NAMALWA (cell line): ENCODE measurements around the gene RBM15B.

ENCODE experiments used
- DNase-seq: peaks from one replicate; pipeline ENCODE4 v3.0.0-alpha.2; 2015; ENCODE audit warnings: low spot score

Gene RBM15B

DNA sequence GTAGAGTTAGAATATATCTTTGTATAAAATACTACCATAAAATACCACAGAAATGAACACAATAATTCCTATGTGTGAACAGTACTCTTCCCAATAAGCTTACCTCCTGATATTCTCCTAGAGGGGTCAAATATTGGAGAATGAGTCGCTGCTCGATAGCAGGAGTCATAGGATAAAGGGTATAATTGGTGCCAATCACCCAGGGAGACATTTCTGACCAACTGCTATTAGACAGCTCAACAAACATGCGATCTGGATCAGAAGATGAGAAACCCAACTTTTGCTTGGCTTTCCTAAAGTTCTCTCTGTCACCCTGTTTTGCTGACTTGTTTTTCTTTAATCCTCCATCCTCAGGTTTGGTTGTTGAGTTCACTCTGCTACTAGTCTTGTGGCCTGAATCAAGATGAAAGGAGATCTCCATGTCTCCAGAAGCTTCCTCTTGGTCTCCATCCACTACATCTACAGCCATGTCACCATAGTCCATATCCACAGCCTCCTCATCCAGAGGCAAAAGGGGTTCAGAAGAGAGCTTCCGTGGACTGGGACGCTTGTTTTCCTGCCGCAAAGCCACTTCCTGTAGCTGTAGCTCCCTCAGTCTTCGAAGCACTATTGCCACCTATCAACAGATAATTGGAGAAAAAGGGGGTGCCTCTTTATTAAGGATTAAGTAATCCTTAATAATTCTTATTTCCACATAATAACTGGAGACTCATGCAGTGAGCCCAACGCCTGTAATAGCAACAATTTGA, 50.4 kb downstream of the RBM15B start:
- DNase-seq: no peak

DNA sequence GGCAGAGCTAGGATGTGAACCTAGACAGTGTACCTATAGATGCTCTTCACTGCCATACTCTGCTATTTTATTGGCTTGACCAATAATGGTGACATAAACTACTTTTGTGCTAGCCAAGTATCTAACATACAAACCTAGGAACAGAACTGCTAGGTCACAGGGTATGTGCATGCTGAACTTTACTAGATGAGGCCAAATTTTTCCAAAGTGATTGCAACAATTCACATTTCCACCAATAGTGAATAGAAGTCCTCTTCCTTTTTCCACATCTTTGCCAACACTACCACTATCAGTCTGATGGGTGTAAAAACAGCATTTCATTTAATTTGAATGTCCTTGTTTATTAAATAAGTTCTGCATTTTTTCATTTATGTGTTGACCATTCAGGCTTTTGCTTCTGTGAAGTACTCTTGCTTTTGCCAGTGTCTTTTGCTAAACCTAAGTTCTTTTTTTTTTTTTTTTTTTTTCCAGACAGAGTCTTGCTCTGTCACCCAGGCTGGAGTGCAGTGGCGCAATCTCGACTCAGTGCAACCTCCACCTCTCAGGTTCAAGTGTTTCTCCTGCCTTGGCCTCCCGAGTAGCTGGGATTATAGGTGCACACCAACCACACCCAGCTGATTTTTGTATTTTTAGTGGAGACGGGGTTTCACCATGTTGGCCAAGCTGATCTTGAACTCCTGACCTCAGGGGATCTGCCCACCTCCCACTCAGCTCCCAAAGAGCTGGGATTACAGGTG, 54.6 kb downstream of the RBM15B start:
- no peak for DNase-seq
